Esophagus muscularis mucosa (tissue), 4 donors: ENCODE results near the gene IGFBP6. TPM values are rescaled to one million over a fixed set of nuclear protein-coding genes. Genes with fewer than 3 reads are reported as not detected.
A peak's percentile ranks its signal among the peaks of the same experiment; 100 is the strongest.

Experiments used
- DNase-seq: peaks from one replicate; pipeline ENCODE4 v3.0.0-alpha.2; 2017; ENCODE audit errors: extremely low spot score
- H3K27ac ChIP-seq, 4 donors: fragments of 200-600 bp; sonication (generic); replicated peaks in 1 of 4; 1 replicate in 3 of 4; 2 replicates in 1 of 4; pipeline ENCODE4 v1.5.1; 2016 to 2019; ENCODE audit warnings: mild to moderate bottlenecking in 1 of 4
- H3K27me3 ChIP-seq, 4 donors: fragments of 200-600 bp; sonication (generic); one replicate each; pipeline versions ENCODE4 v1.5.1 to v1.6.0; 2016 to 2019
- H3K36me3 ChIP-seq, 4 donors: fragments of 200-600 bp; sonication (generic); one replicate each; pipeline ENCODE4 v1.5.1; 2016 to 2019
- H3K4me1 ChIP-seq, 4 donors: fragments of 200-600 bp; sonication (generic); one replicate each; pipeline ENCODE4 v1.5.1; 2016 to 2019
- H3K4me3 ChIP-seq, 4 donors: fragments of 200-600 bp; sonication (generic); 1 replicate in 2 of 4; 2 replicates in 2 of 4; pipeline ENCODE4 v1.5.1; 2016 to 2019; ENCODE audit warnings: mild to moderate bottlenecking in 4 of 4, moderate library complexity in 1 of 4
- H3K9me3 ChIP-seq, 4 donors: fragments of 200-600 bp; sonication (generic); 1 replicate in 3 of 4; 2 replicates in 1 of 4; pipeline ENCODE4 v1.5.1; 2016 to 2019
- CTCF ChIP-seq, 3 experiments: fragments of 200-600 bp in 2 of 3; fragments of 450-650 bp in 1 of 3; sonication (generic) in 2 of 3; IDR thresholded peaks; one replicate each; pipeline ENCODE4 v1.5.1; 2017 to 2019; ENCODE audit warnings: antibody characterized with exemption in 3 of 3, mild to moderate bottlenecking in 2 of 3, moderate library complexity in 1 of 3
- EP300 ChIP-seq: sonication (generic); formaldehyde crosslinking; IDR thresholded peaks from one replicate; pipeline ENCODE4 v1.6.1; 2017; ENCODE audit warnings: antibody characterized with exemption
- POLR2A ChIP-seq: fragments of 450-650 bp; IDR thresholded peaks from one replicate; pipeline ENCODE4 v1.6.1; 2017; ENCODE audit warnings: antibody characterized with exemption, moderate library complexity, mild to moderate bottlenecking, low read depth
- POLR2AphosphoS5 ChIP-seq, 2 donors: sonication (generic); formaldehyde crosslinking; IDR thresholded peaks; one replicate each; pipeline ENCODE4 v1.6.1; 2017; ENCODE audit warnings: antibody characterized with exemption in 2 of 2
- WGBS: methylation state at CpG from one replicate; pipeline ENCODE4 v1.1.5; 2018; 5-methylcytosine and 5-hydroxymethylcytosine counted together
- intact Hi-C: fragments of 100-400 bp; cut with DNase I; formaldehyde crosslinking; loops from one replicate; pipeline ENCODE4 v1.15.1; 2023
- total RNA-seq, 4 donors: library from RNA; depleted of rRNA; stranded (reverse); fragments of >200 nt; gene quantifications; one replicate each; pipeline versions ENCODE4 v1.1.0 to v1.2.1, GENCODE V29; 2016

The IGFBP6 gene
- total RNA-seq, 4 donors from 2014 or later, result 626 to 1,141 (median 795) TPM

DNA sequence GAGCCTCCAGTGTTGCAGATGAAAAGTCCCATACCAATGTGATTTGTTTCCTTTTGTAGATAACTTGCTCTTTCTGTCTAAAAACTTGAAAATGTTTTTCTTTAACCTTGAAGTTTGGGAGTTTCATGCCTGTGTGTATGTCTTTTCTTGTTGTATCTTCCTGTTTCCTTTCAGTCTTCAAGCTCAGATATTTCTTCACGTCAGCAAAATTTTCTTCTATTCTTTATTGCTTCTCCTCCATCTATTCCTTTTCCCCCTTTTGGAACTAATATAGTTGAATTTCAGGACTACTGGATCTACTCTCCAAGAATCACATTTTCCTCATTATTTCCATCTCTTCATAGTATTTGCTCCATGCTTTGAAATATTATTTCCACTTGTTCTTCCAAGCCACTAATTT lies 29.7 kb downstream of the IGFBP6 start:
- TF ChIP-seq POLR2A (no peak), CTCF (IDR thresholded peaks at IDR 0.05) (no peak), POLR2AphosphoS5 (IDR thresholded peaks at IDR 0.05) (no peak), EP300 (no peak)

GRCh38 chr12:53128780-53129569 lies 31.5 kb downstream of the IGFBP6 start:
- Histone ChIP-seq H3K36me3 (no peaks in the 10 kb centered on the region), H3K27me3 (no peaks in the 10 kb centered on the region), H3K27ac (no peak overlapping the region), H3K4me1 (no peaks in the 10 kb centered on the region), H3K4me3 (no peak overlapping the region), H3K9me3 (no peaks in the 10 kb centered on the region)
- no peak for TF ChIP-seq POLR2A
- DNase-seq, result peak; percentile 55
- intact Hi-C loops, result no loop called here
- WGBS, result 79% methylated on average over 10 of the region's 10 CpGs

More for the DNA sequence above, 29.7 kb downstream of the IGFBP6 start:
- Histone ChIP-seq H3K4me1 (no peaks in the 10 kb centered on the region), H3K4me3 (no peak overlapping the region), H3K9me3 (no peaks in the 10 kb centered on the region), H3K27me3 (no peaks in the 10 kb centered on the region), H3K27ac (no peak overlapping the region), H3K36me3 (no peaks in the 10 kb centered on the region)
- 78% methylated on average over 1 of the region's 1 CpG for WGBS
- no peak for DNase-seq
- intact Hi-C loops, result no loop called here

DNA sequence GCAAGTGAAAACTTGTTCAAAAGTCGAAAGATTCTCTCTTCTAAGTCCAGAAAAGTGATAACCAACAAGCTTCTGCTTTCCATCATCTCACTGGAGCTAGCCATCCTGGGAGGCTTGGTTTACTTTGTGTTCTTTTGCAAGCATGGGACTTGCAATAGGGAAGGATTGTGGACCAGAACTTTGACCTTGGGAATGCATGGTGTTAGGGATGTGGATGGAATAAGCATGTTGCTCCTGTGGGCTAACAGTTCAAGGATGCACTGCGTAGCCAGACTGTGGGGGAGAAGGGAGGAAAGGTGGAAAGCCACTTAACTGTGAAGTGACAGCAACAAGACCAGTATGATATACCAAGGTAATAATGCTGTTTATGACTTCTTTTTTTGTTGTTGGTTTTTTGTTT lies 34.4 kb downstream of the IGFBP6 start:
- Histone ChIP-seq H3K27me3 (no peaks in the 10 kb centered on the region), H3K27ac (no peak overlapping the region), H3K36me3 (no peaks in the 10 kb centered on the region), H3K4me1 (no peaks in the 10 kb centered on the region), H3K9me3 (peaks cover 0 to 8% (median 0%) of the 10 kb centered on the region in 4 donors), H3K4me3 (no peak overlapping the region)
- intact Hi-C loops, result no loop called here
- WGBS, result 88% methylated on average over 2 of the region's 2 CpGs
- TF ChIP-seq POLR2AphosphoS5 (IDR thresholded peaks at IDR 0.05), result no peak
- TF ChIP-seq EP300, result no peak
- no peak for TF ChIP-seq CTCF (IDR thresholded peaks at IDR 0.05)
- no peak for TF ChIP-seq POLR2A
- peak; percentile 70 for DNase-seq

DNA sequence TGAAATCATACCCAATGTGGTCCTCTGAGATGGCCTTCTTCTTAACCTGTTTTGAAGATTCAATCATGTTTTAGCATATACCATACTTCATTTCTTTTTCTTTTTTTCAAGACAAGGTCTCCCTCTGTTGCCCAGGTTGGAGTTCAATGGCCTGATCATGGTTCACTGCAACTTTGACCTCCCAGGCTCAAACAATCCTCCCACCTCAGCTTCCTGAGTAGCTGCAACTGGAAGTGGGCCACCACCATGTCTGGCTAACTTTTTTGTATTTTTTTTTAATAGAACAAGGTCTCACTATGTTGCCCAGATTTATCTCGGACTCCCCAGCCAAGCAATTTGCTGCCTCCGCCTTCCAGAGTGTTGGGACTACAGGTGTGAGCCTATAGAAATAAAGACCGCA lies 36.3 kb downstream of the IGFBP6 start:
- intact Hi-C loops, result no loop called here
- no peak overlapping the region for H3K27ac ChIP-seq

DNA sequence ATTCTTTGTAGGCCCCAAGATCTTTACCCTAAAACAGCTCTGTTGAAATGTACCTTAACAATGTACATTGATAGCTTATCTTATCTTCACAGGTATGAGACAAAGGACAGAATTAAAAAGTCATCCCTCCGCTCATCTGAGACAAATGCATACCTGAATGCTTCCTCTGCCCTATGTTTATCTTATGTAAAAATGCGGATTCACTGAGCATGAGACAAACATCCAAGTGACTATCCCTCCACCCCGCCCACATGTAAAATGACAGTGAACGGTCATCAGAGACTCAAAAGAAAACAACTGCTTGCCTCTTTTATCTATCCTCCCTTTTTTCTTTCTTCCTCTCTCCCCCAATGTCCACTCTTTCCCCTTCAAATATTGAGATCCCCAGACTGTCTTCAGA lies 45.9 kb downstream of the IGFBP6 start:
- no peak overlapping the region for H3K4me3 ChIP-seq
- no peak overlapping the region for H3K27ac ChIP-seq
- H3K27me3 ChIP-seq, result no peaks in the 10 kb centered on the region
- intact Hi-C loops, result no loop called here
- WGBS, result 85% methylated on average over 4 of the region's 4 CpGs
- no peaks in the 10 kb centered on the region for H3K9me3 ChIP-seq
- DNase-seq, result no peak
- no peak for TF ChIP-seq EP300
- no peaks in the 10 kb centered on the region for H3K36me3 ChIP-seq
- H3K4me1 ChIP-seq, result no peaks in the 10 kb centered on the region

More for the DNA sequence above, 36.3 kb downstream of the IGFBP6 start:
- H3K4me1 ChIP-seq, result no peaks in the 10 kb centered on the region
- no peaks in the 10 kb centered on the region for H3K36me3 ChIP-seq
- H3K27me3 ChIP-seq, result no peaks in the 10 kb centered on the region
- H3K9me3 ChIP-seq, result peaks cover 0 to 11% (median 0%) of the 10 kb centered on the region in 4 donors
- DNase-seq, result no peak
- no peak overlapping the region for H3K4me3 ChIP-seq
- WGBS, result 87% methylated on average over 3 of the region's 3 CpGs
- TF ChIP-seq POLR2AphosphoS5 (IDR thresholded peaks at IDR 0.05) (no peak), POLR2A (no peak), CTCF (IDR thresholded peaks at IDR 0.05) (no peak)
